Measurements from ENCODE around the gene SIX6.

The SIX6 gene

GRCh38 chr14:60515511-60516289 is 6.8 kb downstream of the SIX6 start:
- H3K9me2 ChIP-seq (ENCODE audit: low read depth, low read length), result no peaks in the 10 kb centered on the region

DNA sequence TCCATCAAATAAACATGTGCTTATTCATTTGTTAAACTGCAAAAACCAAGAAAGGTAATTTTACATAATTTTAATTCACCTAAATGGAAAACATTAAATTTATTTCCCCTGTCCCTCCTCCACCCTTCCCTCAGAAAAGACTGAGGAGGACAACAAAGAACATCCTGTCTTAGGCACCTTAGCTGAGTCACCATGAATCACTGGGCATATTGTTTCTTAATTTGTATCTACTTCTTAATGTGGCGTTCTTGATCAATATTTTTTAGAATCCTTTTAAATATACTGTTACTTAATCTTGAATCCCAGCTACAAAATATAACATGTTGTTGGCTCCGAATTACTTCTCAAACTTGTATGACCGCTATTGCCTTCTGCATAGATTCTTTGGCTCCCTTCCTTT is 23.5 kb downstream of the SIX6 start:
- Histone ChIP-seq H4K20me1 (ENCODE audit: insufficient read depth, low read length) (no peaks in the 10 kb centered on the region), H3K9me3 (ENCODE audit: low read length) (no peaks in the 10 kb centered on the region), H3K4me1 (ENCODE audit: insufficient read depth, low read length, severe bottlenecking) (no peaks in the 10 kb centered on the region), H3K27me3 (ENCODE audit: insufficient read depth, low read length) (no peaks in the 10 kb centered on the region), H3F3A (ENCODE audit: insufficient read depth, low read length) (no peaks in the 10 kb centered on the region), H3K79me2 (ENCODE audit: insufficient read depth, low read length) (no peaks in the 10 kb centered on the region), H3K9me2 (ENCODE audit: low read depth, low read length) (no peaks in the 10 kb centered on the region), H2AFZ (ENCODE audit: low read length) (no peak overlapping the region), H3K4me3 (ENCODE audit: low read depth, low read length, poor library complexity, severe bottlenecking) (no peak overlapping the region), H3K4me2 (ENCODE audit: low read length) (no peak overlapping the region), H3K36me3 (ENCODE audit: insufficient read depth, low read length) (no peaks in the 10 kb centered on the region), H3K27ac (ENCODE audit: low read depth, low read length, poor library complexity, severe bottlenecking) (no peak overlapping the region), H3K9ac (ENCODE audit: low read length) (no peak overlapping the region)
- TF ChIP-seq CTCF (IDR thresholded peaks at IDR 0.05; ENCODE audit: low read length) (no peak), EZH2 (IDR thresholded peaks at IDR 0.05; ENCODE audit: borderline replicate concordance, low read length) (no peak)

More at GRCh38 chr14:60515511-60516289, 6.8 kb downstream of the SIX6 start:
- no peak overlapping the region for H3K4me3 ChIP-seq (ENCODE audit: low read depth, low read length, poor library complexity, severe bottlenecking)
- H3K36me3 ChIP-seq (ENCODE audit: insufficient read depth, low read length), result no peaks in the 10 kb centered on the region
- peaks cover 5% of the 10 kb centered on the region for H3K4me1 ChIP-seq (ENCODE audit: insufficient read depth, low read length, severe bottlenecking)
- H3K4me2 ChIP-seq (ENCODE audit: low read length), result no peak overlapping the region
- no peaks in the 10 kb centered on the region for H3K79me2 ChIP-seq (ENCODE audit: insufficient read depth, low read length)
- 0 out of 2 replicates have a peak, but pooled peaks cover 2% of the 10 kb centered on the region for H3K27me3 ChIP-seq (ENCODE audit: insufficient read depth, low read length)
- no peaks in the 10 kb centered on the region for H3F3A ChIP-seq (ENCODE audit: insufficient read depth, low read length)
- H3K27ac ChIP-seq (ENCODE audit: low read depth, low read length, poor library complexity, severe bottlenecking), result no peak overlapping the region
- no peaks in the 10 kb centered on the region for H4K20me1 ChIP-seq (ENCODE audit: insufficient read depth, low read length)
- no peak overlapping the region for H3K9ac ChIP-seq (ENCODE audit: low read length)
- TF ChIP-seq EZH2 (IDR thresholded peaks at IDR 0.05; ENCODE audit: borderline replicate concordance, low read length) (no peak), CTCF (IDR thresholded peaks at IDR 0.05; ENCODE audit: low read length) (no peak)
- H2AFZ ChIP-seq (ENCODE audit: low read length), result no peak overlapping the region
- no peaks in the 10 kb centered on the region for H3K9me3 ChIP-seq (ENCODE audit: low read length)

GRCh38 chr14:60537663-60538062 is 28.7 kb downstream of the SIX6 start:
- no peaks in the 10 kb centered on the region for H3K9me2 ChIP-seq (ENCODE audit: low read depth, low read length)
- H2AFZ ChIP-seq (ENCODE audit: low read length), result no peak overlapping the region
- no peaks in the 10 kb centered on the region for H3K27me3 ChIP-seq (ENCODE audit: insufficient read depth, low read length)
- no peak overlapping the region for H3K4me3 ChIP-seq (ENCODE audit: low read depth, low read length, poor library complexity, severe bottlenecking)
- no peaks in the 10 kb centered on the region for H3K79me2 ChIP-seq (ENCODE audit: insufficient read depth, low read length)
- no peak overlapping the region for H3K27ac ChIP-seq (ENCODE audit: low read depth, low read length, poor library complexity, severe bottlenecking)
- no peaks in the 10 kb centered on the region for H3K4me1 ChIP-seq (ENCODE audit: insufficient read depth, low read length, severe bottlenecking)
- H3K9ac ChIP-seq (ENCODE audit: low read length), result no peak overlapping the region
- H3K4me2 ChIP-seq (ENCODE audit: low read length), result no peak overlapping the region
- no peaks in the 10 kb centered on the region for H4K20me1 ChIP-seq (ENCODE audit: insufficient read depth, low read length)
- TF ChIP-seq EZH2 (IDR thresholded peaks at IDR 0.05; ENCODE audit: borderline replicate concordance, low read length), result no peak
- H3K9me3 ChIP-seq (ENCODE audit: low read length), result no peaks in the 10 kb centered on the region
- no peaks in the 10 kb centered on the region for H3F3A ChIP-seq (ENCODE audit: insufficient read depth, low read length)
- H3K36me3 ChIP-seq (ENCODE audit: insufficient read depth, low read length), result no peaks in the 10 kb centered on the region

DNA sequence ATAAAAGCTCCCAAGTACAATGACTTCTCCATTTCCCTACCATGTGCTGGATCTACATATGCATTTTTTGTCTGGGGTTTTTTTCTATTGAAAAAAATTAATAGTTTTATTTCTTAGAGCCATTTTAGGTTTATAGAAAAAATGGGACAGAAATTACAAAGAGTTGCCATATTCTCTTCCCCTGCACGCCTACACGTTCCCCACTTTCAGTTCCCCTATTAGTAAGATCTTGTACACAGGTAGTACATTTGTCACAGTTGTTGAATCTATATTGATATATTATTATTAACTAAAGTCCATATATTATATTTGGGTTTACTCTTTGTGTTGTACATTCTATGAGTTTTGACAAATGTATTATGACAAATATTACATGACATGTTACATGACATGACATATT is 35.7 kb downstream of the SIX6 start:
- TF ChIP-seq EZH2 (IDR thresholded peaks at IDR 0.05; ENCODE audit: borderline replicate concordance, low read length) (no peak), CTCF (IDR thresholded peaks at IDR 0.05; ENCODE audit: low read length) (no peak)
- no peak overlapping the region for H3K4me2 ChIP-seq (ENCODE audit: low read length)

More for the DNA sequence above, 35.7 kb downstream of the SIX6 start:
- no peaks in the 10 kb centered on the region for H4K20me1 ChIP-seq (ENCODE audit: insufficient read depth, low read length)
- no peaks in the 10 kb centered on the region for H3K27me3 ChIP-seq (ENCODE audit: insufficient read depth, low read length)
- no peak overlapping the region for H2AFZ ChIP-seq (ENCODE audit: low read length)
- H3K4me1 ChIP-seq (ENCODE audit: insufficient read depth, low read length, severe bottlenecking), result no peaks in the 10 kb centered on the region
- no peak overlapping the region for H3K4me3 ChIP-seq (ENCODE audit: low read depth, low read length, poor library complexity, severe bottlenecking)
- H3F3A ChIP-seq (ENCODE audit: insufficient read depth, low read length), result no peaks in the 10 kb centered on the region
- no peak overlapping the region for H3K27ac ChIP-seq (ENCODE audit: low read depth, low read length, poor library complexity, severe bottlenecking)
- H3K9ac ChIP-seq (ENCODE audit: low read length), result no peak overlapping the region
- H3K36me3 ChIP-seq (ENCODE audit: insufficient read depth, low read length), result no peaks in the 10 kb centered on the region
- H3K79me2 ChIP-seq (ENCODE audit: insufficient read depth, low read length), result no peaks in the 10 kb centered on the region
- no peaks in the 10 kb centered on the region for H3K9me2 ChIP-seq (ENCODE audit: low read depth, low read length)
- peaks cover 3% of the 10 kb centered on the region; the same call in 1 of the 2 replicates for H3K9me3 ChIP-seq (ENCODE audit: low read length)

Data from OCI-LY1 (cell line).